Uterus (tissue), 2 donors: Measurements from ENCODE around the gene MEF2C.

Experiments
- POLR2A ChIP-seq, 2 donors: fragments of 450-650 bp; IDR thresholded peaks; one replicate each; pipeline ENCODE4 v1.6.1; 2016; ENCODE audit warnings: antibody characterized with exemption in 2 of 2, mild to moderate bottlenecking in 1 of 2, moderate library complexity in 1 of 2
- TF ChIP-seq, protein P1 (sequence below), 4 experiments: fragments of 200-600 bp in 2 of 4; fragments of 450-650 bp in 2 of 4; sonication (generic) in 2 of 4; IDR thresholded peaks; one replicate each; pipeline ENCODE4 v1.5.1; 2016 to 2019; ENCODE audit warnings: antibody characterized with exemption in 4 of 4, mild to moderate bottlenecking in 2 of 4, moderate library complexity in 1 of 4

DNA sequence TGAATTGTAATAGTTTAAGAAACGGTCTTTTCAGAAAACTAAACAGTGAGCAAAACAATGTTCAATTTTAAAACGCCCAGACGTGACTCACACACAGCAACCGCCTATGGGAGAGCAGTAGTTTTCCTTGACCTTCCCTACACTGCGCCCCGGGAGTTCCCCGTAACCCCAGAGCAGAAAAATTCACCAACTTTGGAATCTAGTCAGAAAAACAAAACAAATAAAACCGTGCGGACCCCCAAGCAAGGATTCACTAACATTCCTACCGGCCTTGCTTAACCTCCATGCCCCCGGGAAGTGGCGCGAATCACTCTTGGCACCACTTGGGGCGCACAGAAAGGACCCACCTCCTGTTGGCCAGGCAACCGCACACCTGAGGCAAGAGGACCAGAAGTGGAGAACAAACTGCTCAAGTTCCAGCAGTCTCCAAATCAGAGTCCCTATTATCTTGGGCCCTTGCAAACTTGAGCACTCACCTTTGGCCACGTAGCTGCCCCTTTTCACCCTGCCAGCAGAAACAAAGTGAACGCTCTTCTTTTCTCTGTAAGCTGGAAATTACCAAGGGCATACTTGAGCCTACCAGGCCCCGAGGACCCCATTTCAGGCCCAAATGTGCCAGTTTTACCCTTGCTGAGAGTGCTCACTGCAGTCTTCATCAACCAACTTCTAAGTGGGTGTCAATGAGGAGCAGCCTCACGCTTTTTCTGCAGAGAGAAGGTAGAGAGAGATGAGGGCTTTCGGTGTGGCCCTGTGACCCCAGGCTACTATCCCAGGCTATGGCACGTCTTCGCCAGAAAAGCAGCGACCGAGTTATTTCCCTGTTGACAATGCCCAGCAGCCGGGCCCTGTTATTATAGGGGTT lies 189.7 kb downstream of the MEF2C start:
- TF ChIP-seq, protein P1, sequence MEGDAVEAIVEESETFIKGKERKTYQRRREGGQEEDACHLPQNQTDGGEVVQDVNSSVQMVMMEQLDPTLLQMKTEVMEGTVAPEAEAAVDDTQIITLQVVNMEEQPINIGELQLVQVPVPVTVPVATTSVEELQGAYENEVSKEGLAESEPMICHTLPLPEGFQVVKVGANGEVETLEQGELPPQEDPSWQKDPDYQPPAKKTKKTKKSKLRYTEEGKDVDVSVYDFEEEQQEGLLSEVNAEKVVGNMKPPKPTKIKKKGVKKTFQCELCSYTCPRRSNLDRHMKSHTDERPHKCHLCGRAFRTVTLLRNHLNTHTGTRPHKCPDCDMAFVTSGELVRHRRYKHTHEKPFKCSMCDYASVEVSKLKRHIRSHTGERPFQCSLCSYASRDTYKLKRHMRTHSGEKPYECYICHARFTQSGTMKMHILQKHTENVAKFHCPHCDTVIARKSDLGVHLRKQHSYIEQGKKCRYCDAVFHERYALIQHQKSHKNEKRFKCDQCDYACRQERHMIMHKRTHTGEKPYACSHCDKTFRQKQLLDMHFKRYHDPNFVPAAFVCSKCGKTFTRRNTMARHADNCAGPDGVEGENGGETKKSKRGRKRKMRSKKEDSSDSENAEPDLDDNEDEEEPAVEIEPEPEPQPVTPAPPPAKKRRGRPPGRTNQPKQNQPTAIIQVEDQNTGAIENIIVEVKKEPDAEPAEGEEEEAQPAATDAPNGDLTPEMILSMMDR (IDR thresholded peaks at IDR 0.05): no peak
- TF ChIP-seq POLR2A (IDR thresholded peaks at IDR 0.05): no peak
